Esophagus (tissue), 2 donors: ENCODE measurements around the gene MYOZ2. TPM values are rescaled to one million over a fixed set of nuclear protein-coding genes. Genes with fewer than 3 reads are reported as not detected.

ENCODE experiments used
- H3K27ac ChIP-seq, 2 donors: one replicate each; pipeline ENCODE4 v1.5.1; 2013; ENCODE audit warnings: low read depth in 2 of 2, mild to moderate bottlenecking in 2 of 2, inconsistent platforms in 1 of 2, low read length in 1 of 2, moderate library complexity in 1 of 2
- H3K27me3 ChIP-seq, 2 donors: one replicate each; pipeline ENCODE4 v1.6.1; 2013; ENCODE audit warnings: low read length in 2 of 2, control low read depth in 1 of 2, mild to moderate bottlenecking in 1 of 2; ENCODE audit not compliant: insufficient read depth in 2 of 2, control insufficient read depth in 1 of 2
- H3K36me3 ChIP-seq, 2 donors: one replicate each; pipeline ENCODE4 v1.6.1; 2013; ENCODE audit warnings: low read length in 1 of 2; ENCODE audit not compliant: control insufficient read depth in 2 of 2, insufficient read depth in 2 of 2
- H3K4me1 ChIP-seq, 2 donors: one replicate each; pipeline ENCODE4 v1.6.1; 2013; ENCODE audit warnings: low read length in 1 of 2; ENCODE audit not compliant: control insufficient read depth in 2 of 2, insufficient read depth in 2 of 2
- H3K4me3 ChIP-seq, 2 donors: one replicate each; pipeline ENCODE4 v1.5.1; 2013; ENCODE audit warnings: low read length in 2 of 2, mild to moderate bottlenecking in 2 of 2, low read depth in 1 of 2, moderate library complexity in 1 of 2
- H3K9me3 ChIP-seq, 2 donors: one replicate each; pipeline ENCODE4 v1.6.1; 2013; ENCODE audit warnings: mild to moderate bottlenecking in 2 of 2, low read depth in 1 of 2, low read length in 1 of 2, moderate library complexity in 1 of 2; ENCODE audit not compliant: control insufficient read depth in 2 of 2, insufficient read depth in 1 of 2
- WGBS, 2 donors: extraction: QIAGEN DNeasy Blood & Tissue Kit; methylation state at CpG; one replicate each; pipeline ENCODE4 v1.1.7; 2013; 5-methylcytosine and 5-hydroxymethylcytosine counted together
- polyA plus RNA-seq, 2 donors: library from polyadenylated mRNA; stranded (reverse); fragments of 200-250 nt; gene quantifications; one replicate each; pipeline ENCODE4 v1.2.3, GENCODE V29; 2013
- donor health status: healthy with polysubstance abuse.
- donor health status: Bipolar disorder and iron deficiency.

Gene MYOZ2
- polyA plus RNA-seq, 2 donors = 0.09 to 0.18 TPM

- H3K9me3 ChIP-seq = no peaks in the 10 kb centered on the region
- no peak overlapping the region for H3K27ac ChIP-seq
- 13 to 23% methylated on average over 1 of the region's 1 CpG for WGBS, 2 donors
- H3K4me3 ChIP-seq = no peak overlapping the region
- no peaks in the 10 kb centered on the region for H3K36me3 ChIP-seq
- H3K27me3 ChIP-seq = no peaks in the 10 kb centered on the region
- no peaks in the 10 kb centered on the region for H3K4me1 ChIP-seq
Measured at GRCh38 chr4:119207051-119207450, 71.4 kb downstream of the MYOZ2 start.

- Histone ChIP-seq H3K27me3 (no peaks in the 10 kb centered on the region), H3K36me3 (no peaks in the 10 kb centered on the region), H3K4me3 (no peak overlapping the region), H3K4me1 (no peaks in the 10 kb centered on the region), H3K27ac (peak overlapping the region in 1 of 2 donors; percentile 73), H3K9me3 (no peaks in the 10 kb centered on the region)
Measured at GRCh38 chr4:119209077-119209476, 73.4 kb downstream of the MYOZ2 start.

DNA sequence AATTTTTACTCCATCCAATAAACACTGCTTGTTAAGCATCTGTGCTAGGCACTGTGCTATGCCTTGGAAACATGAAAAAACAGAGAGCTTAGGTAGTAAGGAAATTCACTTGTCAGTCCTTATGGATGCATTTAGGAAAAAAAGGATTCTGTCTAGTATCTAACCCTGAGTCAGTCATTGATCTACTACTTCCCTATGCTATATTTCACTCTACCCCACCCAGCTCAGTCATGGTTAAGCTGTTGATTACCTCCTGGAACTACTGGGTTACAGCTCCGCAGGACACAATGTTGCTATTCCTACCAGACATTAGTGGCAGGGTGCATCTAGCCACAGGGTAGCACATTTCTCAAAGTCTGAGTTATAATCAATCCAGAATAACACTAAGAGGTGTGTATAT lies 74.0 kb downstream of the MYOZ2 start:
- Histone ChIP-seq H3K9me3 (no peaks in the 10 kb centered on the region), H3K36me3 (no peaks in the 10 kb centered on the region), H3K27ac (peak overlapping the region; percentile 11 to 73), H3K4me1 (no peaks in the 10 kb centered on the region), H3K4me3 (no peak overlapping the region), H3K27me3 (no peaks in the 10 kb centered on the region)
- 79 to 93% methylated on average over 1 of the region's 1 CpG for WGBS, 2 donors

DNA sequence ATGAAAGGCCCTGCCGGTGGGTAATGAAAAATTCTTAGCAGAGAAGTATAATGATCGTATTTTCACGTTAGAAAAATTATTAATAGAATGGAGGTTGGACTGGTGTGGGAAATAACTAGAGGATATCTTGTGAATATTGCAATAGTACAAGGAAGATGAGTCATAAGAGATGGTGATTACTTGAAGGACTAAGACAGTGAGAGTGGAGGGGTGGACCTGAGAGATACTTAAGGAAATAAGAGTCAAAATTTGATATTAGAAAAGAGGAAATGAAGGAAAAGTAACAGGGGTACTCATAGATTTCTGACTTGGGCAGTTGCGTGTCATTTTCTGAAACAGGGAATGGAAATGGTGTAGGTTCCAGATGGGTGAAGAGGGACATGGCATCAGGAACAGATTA lies 75.1 kb downstream of the MYOZ2 start:
- H3K4me3 ChIP-seq = peak overlapping the region in 1 of 2 donors; percentile 8
- 87 to 88% methylated on average over 4 of the region's 4 CpGs for WGBS, 2 donors
- H3K27ac ChIP-seq = no peak overlapping the region
- H3K36me3 ChIP-seq = no peaks in the 10 kb centered on the region
- H3K4me1 ChIP-seq = no peaks in the 10 kb centered on the region
- H3K9me3 ChIP-seq = no peaks in the 10 kb centered on the region
- no peaks in the 10 kb centered on the region for H3K27me3 ChIP-seq

DNA sequence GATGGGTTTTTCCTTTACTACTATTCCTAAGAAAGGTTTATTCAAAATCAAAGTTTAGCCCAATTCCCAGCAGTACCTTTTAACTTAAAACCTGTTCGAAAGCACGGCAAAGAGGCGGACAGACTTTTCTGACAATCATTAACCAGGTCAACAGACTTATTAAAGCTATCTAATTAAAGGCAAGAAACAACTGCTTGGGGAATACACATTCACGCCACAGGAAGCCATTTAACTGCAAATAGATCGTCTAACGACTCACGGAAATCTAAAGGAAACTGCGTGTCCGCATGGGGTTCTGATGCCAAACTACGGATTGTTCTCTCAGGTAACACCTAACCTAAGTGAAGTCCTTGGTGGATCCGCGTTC lies 76.2 kb downstream of the MYOZ2 start:
- no peaks in the 10 kb centered on the region for H3K9me3 ChIP-seq
- H3K4me1 ChIP-seq = no peaks in the 10 kb centered on the region
- peak overlapping the region; percentile 99 to 100 for H3K27ac ChIP-seq
- no peaks in the 10 kb centered on the region for H3K36me3 ChIP-seq
- H3K4me3 ChIP-seq = peak overlapping the region; percentile 66 to 95
- H3K27me3 ChIP-seq = no peaks in the 10 kb centered on the region
- WGBS, 2 donors = 1% methylated on average over 12 of the region's 12 CpGs

GRCh38 chr4:119212234-119212963 lies 76.8 kb downstream of the MYOZ2 start, which contains the start of gene USP53:
USP53 (plus strand) TSS chr4:119212713; CDS start chr4:119239760, 27,047 bp downstream.
- WGBS, 2 donors = 0% methylated on average over 55 of the region's 55 CpGs
- Histone ChIP-seq H3K36me3 (no peaks in the 10 kb centered on the region), H3K4me3 (peak within 1 kb of the TSS; percentile 66 to 95), H3K27ac (peak within 1 kb of the TSS; percentile 99 to 100), H3K27me3 (no peaks in the 10 kb centered on the region), H3K9me3 (no peaks in the 10 kb centered on the region), H3K4me1 (no peaks in the 10 kb centered on the region)

DNA sequence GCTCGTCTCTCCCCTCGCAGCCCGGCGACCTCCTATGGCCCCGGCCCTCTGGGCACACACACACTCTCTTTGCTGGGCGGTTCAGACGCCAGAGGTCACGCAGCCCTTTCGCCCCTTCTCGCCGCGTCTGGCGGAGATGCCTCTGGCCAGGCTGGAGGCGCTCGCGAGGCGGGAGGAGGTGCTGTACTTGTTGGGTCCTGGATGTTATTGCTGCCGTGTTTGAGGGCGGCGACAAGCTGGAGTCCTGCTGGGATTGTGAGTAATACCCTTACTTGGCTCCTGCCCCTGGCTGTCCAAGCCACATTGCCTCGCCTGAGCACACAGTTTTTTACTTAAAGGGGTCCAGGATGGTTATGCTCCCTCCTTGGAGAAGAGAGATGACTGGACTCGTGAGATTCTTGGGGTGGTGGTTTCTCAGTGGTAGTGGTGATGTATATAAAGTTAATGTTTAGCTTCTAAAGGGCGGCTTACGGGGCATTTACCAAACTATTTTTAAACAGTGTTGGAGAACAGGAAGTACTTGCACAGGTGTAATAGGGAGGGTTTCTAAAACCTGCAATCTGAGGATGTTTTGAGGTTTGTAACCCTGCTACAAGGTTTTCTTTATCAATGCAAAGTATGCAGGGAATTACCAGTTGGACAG lies 77.5 kb downstream of the MYOZ2 start:
- no peaks in the 10 kb centered on the region for H3K36me3 ChIP-seq
- H3K9me3 ChIP-seq = no peaks in the 10 kb centered on the region
- H3K27ac ChIP-seq = peak overlapping the region; percentile 99 to 100
- H3K27me3 ChIP-seq = no peaks in the 10 kb centered on the region
- H3K4me3 ChIP-seq = peak overlapping the region; percentile 66 to 95
- 0% methylated on average over 24 of the region's 24 CpGs for WGBS, 2 donors
- H3K4me1 ChIP-seq = no peaks in the 10 kb centered on the region

DNA sequence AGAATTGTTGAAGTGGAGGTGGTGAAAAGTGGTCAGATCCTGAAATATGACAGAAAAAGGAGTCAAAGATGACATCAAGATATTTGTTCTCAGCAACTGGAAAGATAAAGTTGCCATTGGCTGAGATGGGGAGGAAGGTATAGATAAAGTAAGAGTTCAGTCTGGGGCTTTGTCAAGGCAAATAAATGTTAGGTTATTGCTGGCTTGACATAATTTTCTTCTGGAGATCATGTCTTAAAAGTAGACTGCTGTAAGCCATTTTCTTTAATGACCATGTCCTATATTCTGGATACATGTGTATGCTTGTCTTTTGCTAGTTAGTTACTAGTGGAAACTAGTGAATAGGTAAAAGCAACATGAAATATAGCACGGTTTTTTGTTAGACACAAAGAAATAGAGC lies 82.5 kb downstream of the MYOZ2 start:
- H3K27ac ChIP-seq = no peak overlapping the region
- WGBS, 2 donors = 92 to 97% methylated on average over 1 of the region's 1 CpG
- no peaks in the 10 kb centered on the region for H3K9me3 ChIP-seq
- no peak overlapping the region for H3K4me3 ChIP-seq
- H3K36me3 ChIP-seq = peaks cover 0 to 2% of the 10 kb centered on the region in 2 donors
- H3K27me3 ChIP-seq = no peaks in the 10 kb centered on the region
- no peaks in the 10 kb centered on the region for H3K4me1 ChIP-seq

DNA sequence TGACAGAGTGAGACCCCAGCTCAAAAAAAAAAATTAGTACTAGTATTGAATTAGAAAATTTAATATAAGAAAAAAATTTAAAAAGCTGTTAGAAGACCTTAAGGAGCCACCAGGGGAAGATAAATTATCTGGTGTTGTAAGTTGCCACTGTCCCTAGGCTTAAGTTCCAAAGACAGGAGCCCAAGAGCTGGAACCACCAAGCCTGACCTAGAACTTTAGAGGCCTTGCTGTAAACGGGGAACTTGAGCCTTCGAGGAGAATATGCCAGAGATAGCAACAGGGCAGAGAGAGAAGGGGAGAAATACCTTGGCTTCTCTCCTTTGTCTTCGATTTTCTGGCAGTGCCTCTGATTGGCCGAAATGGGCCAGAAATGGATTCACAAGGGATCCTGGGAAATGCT lies 85.8 kb downstream of the MYOZ2 start:
- Histone ChIP-seq H3K36me3 (peaks cover 0 to 2% of the 10 kb centered on the region in 2 donors), H3K4me3 (no peak overlapping the region), H3K4me1 (no peaks in the 10 kb centered on the region), H3K9me3 (no peaks in the 10 kb centered on the region), H3K27ac (no peak overlapping the region), H3K27me3 (no peaks in the 10 kb centered on the region)
- WGBS, 2 donors = 84 to 94% methylated on average over 4 of the region's 4 CpGs

DNA sequence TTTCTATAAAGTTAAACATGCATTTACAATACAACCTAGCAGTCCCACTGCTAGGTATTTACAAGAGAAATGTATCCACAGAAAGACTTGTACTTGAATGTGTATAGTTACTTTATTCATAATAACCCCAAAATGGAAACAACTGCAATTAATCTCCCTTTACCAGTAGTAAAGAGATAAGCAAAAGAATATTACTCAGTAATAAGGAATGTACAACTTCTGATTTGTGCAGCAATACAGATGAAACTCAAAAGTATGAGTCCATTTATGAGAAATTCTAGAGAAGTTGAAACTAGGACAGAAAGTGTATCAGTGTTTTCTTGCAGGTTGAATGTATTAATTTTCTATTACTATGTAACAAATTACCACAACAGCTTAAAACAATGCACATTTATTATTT lies 92.1 kb downstream of the MYOZ2 start:
- Histone ChIP-seq H3K9me3 (no peaks in the 10 kb centered on the region), H3K27me3 (no peaks in the 10 kb centered on the region), H3K27ac (no peak overlapping the region), H3K4me3 (no peak overlapping the region), H3K4me1 (peaks cover 0 to 2% of the 10 kb centered on the region in 2 donors), H3K36me3 (peaks cover 0 to 2% of the 10 kb centered on the region in 2 donors)
